GM23338 (cell line): ENCODE measurements around the gene MOV10. TPM values are rescaled to one million over a fixed set of nuclear protein-coding genes. Genes with fewer than 3 reads are reported as not detected.
A peak's percentile ranks its signal among the peaks of the same experiment; 100 is the strongest.

Source experiments
- ATAC-seq: fragments of 200-7000 bp; cut with Tn5 transposase; 3 replicates; pipeline ENCODE4 v1.9.1; 2020
- DNase-seq: peaks from one replicate; pipeline ENCODE4 v3.0.0-alpha.2; 2015; ENCODE audit warnings: low spot score
- H2AFZ ChIP-seq: fragments of 200-600 bp; sonication (generic); 2 replicates; pipeline ENCODE4 v1.8.0; 2016; ENCODE audit warnings: antibody characterized with exemption, mild to moderate bottlenecking, moderate library complexity
- H3F3A ChIP-seq: fragments of 200-600 bp; sonication (generic); replicated peaks from 2 replicates; pipeline ENCODE4 v1.8.0; 2017; ENCODE audit warnings: antibody characterized with exemption, mixed run types, low read depth
- H3K27ac ChIP-seq: fragments of 200-600 bp; sonication (generic); 2 replicates; pipeline ENCODE4 v1.6.1; 2016; ENCODE audit warnings: low read depth
- H3K27me3 ChIP-seq: fragments of 200-600 bp; sonication (generic); 2 replicates; pipeline ENCODE4 v1.8.0; 2016; ENCODE audit warnings: mild to moderate bottlenecking, mixed run types, moderate library complexity; ENCODE audit not compliant: insufficient read depth
- H3K36me3 ChIP-seq: fragments of 200-600 bp; sonication (generic); 2 replicates; pipeline ENCODE4 v1.8.0; 2016; ENCODE audit warnings: mild to moderate bottlenecking; ENCODE audit not compliant: insufficient read depth
- H3K4me1 ChIP-seq: fragments of 200-600 bp; sonication (generic); 2 replicates; pipeline ENCODE4 v1.8.0; 2016; ENCODE audit warnings: mild to moderate bottlenecking, moderate library complexity; ENCODE audit not compliant: insufficient read depth
- H3K4me2 ChIP-seq: fragments of 200-600 bp; sonication (generic); 2 replicates; pipeline ENCODE4 v1.7.1; 2017; ENCODE audit warnings: mixed run types
- H3K4me3 ChIP-seq: fragments of 200-600 bp; sonication (generic); 2 replicates; pipeline ENCODE4 v1.6.1; 2016; ENCODE audit warnings: mixed run types
- H3K79me2 ChIP-seq: fragments of 200-600 bp; sonication (generic); replicated peaks from 2 replicates; pipeline ENCODE4 v1.8.0; 2017; ENCODE audit warnings: mild to moderate bottlenecking; ENCODE audit not compliant: insufficient read depth
- H3K9me2 ChIP-seq: fragments of 200-600 bp; sonication (generic); 2 replicates; pipeline ENCODE4 v1.8.0; 2017; ENCODE audit not compliant: insufficient read depth
- H4K20me1 ChIP-seq: fragments of 200-600 bp; sonication (generic); replicated peaks from 2 replicates; pipeline ENCODE4 v1.8.0; 2017; ENCODE audit warnings: mild to moderate bottlenecking; ENCODE audit not compliant: insufficient read depth
- H3K27ac Mint-ChIP-seq: 2 replicates; pipeline ENCODE4 v1.8.0; 2020; ENCODE audit warnings: inconsistent platforms, mild to moderate bottlenecking, moderate library complexity, mixed read lengths
- H3K27me3 Mint-ChIP-seq: 3 replicates; pipeline ENCODE4 v1.8.0; 2022; ENCODE audit warnings: low read depth, mild to moderate bottlenecking, moderate library complexity, mixed read lengths, inconsistent platforms; ENCODE audit not compliant: insufficient read depth, poor library complexity
- H3K36me3 Mint-ChIP-seq: 3 replicates; pipeline ENCODE4 v1.8.0; 2021; ENCODE audit warnings: low read depth, mild to moderate bottlenecking, inconsistent platforms, moderate library complexity, mixed read lengths
- H3K4me1 Mint-ChIP-seq: 3 replicates; pipeline ENCODE4 v1.8.0; 2020; ENCODE audit warnings: mild to moderate bottlenecking, inconsistent platforms, mixed read lengths
- H3K4me3 Mint-ChIP-seq: 3 replicates; pipeline ENCODE4 v1.8.0; 2021; ENCODE audit warnings: moderate library complexity, mild to moderate bottlenecking, inconsistent platforms, mixed read lengths
- H3K9me3 Mint-ChIP-seq: 3 replicates; pipeline ENCODE4 v1.8.0; 2020; ENCODE audit warnings: moderate library complexity, mild to moderate bottlenecking, inconsistent platforms, mixed read lengths
- CTCF ChIP-seq, 2 experiments: fragments of 200-600 bp in 1 of 2; sonication (generic) in 1 of 2; conservative IDR thresholded peaks; 2 replicates each; pipeline versions ENCODE4 v1.5.1 to v1.6.1; 2016 to 2017; ENCODE audit warnings: antibody characterized with exemption in 2 of 2, low read depth in 2 of 2, mild to moderate bottlenecking in 2 of 2, moderate library complexity in 1 of 2
- NANOG ChIP-seq: IDR thresholded peaks from 2 replicates; pipeline ENCODE4 v1.6.1; 2016; ENCODE audit warnings: antibody characterized with exemption, borderline replicate concordance
- POLR2AphosphoS5 ChIP-seq: IDR thresholded peaks from 2 replicates; pipeline ENCODE4 v1.6.1; 2016; ENCODE audit warnings: antibody characterized with exemption, low read depth
- ZNF114 ChIP-seq: fragments of 250-450 bp; sonication (Bioruptor Pico); IDR thresholded peaks from 2 replicates; pipeline ENCODE4 v1.5.0; 2020; ENCODE audit warnings: mild to moderate bottlenecking, moderate library complexity
- ZNF462 ChIP-seq: fragments of 250-450 bp; sonication (Bioruptor Pico); IDR thresholded peaks from 2 replicates; pipeline ENCODE4 v1.5.0; 2020; ENCODE audit warnings: mild to moderate bottlenecking, moderate library complexity
- polyA plus RNA-seq: library from polyadenylated mRNA; unstranded; fragments of >200 nt; fragmentation: Nextera tagmentation; extraction: Ambion mirVana; gene quantifications from 2 replicates; pipeline ENCODE4 v1.2.1, GENCODE V29; 2016
- total RNA-seq: library from RNA; depleted of rRNA; stranded (reverse); fragments of >200 nt; shearing (Covaris generic); gene quantifications from 2 replicates; pipeline ENCODE4 v1.2.3, GENCODE V29; 2014
- TF ChIP-seq, protein P1 (sequence below): IDR thresholded peaks from 2 replicates; pipeline ENCODE4 v1.6.1; 2016; ENCODE audit warnings: antibody characterized with exemption
- TF ChIP-seq, protein P2 (sequence below): IDR thresholded peaks from one replicate; pipeline ENCODE4 v1.6.1; 2018; ENCODE audit warnings: antibody characterized with exemption; ENCODE audit not compliant: unreplicated experiment

MOV10 gene
- total and polyA plus RNA-seq, 2 experiments from 2014 or later: 53.6 to 77.6 TPM

- H3K9me2 ChIP-seq: no peaks in the 10 kb centered on the region
- H2AFZ ChIP-seq: peak overlapping the region; percentile 98
- no peaks in the 10 kb centered on the region for H3K36me3 ChIP-seq
- H3K4me1 Mint-ChIP-seq: peaks cover 19% of the 10 kb centered on the region
- H3K27ac ChIP-seq: no peak overlapping the region
- no peak overlapping the region for H3K27ac Mint-ChIP-seq
- H3F3A ChIP-seq: 0 out of 2 replicates have a peak, but pooled peaks cover 5% of the 10 kb centered on the region
- peaks cover 6% of the 10 kb centered on the region; the same call in 1 of the 2 replicates for H3K4me1 ChIP-seq
- no peaks in the 10 kb centered on the region; the same call in 2 of the 3 replicates for H3K36me3 Mint-ChIP-seq
- peaks cover 26% of the 10 kb centered on the region for H3K27me3 Mint-ChIP-seq
- peak overlapping the region; percentile 56 for H3K4me3 ChIP-seq
- H3K79me2 ChIP-seq: no peaks in the 10 kb centered on the region
- H3K9me3 Mint-ChIP-seq: no peaks in the 10 kb centered on the region
- peaks cover 53% of the 10 kb centered on the region for H3K27me3 ChIP-seq
- H3K4me3 Mint-ChIP-seq: peak overlapping the region; percentile 69
- ATAC-seq (peak; percentile 69), DNase-seq (peak; percentile 68)
- H4K20me1 ChIP-seq: no peaks in the 10 kb centered on the region
- peak overlapping the region; percentile 77 for H3K4me2 ChIP-seq
- TF ChIP-seq, protein P1, sequence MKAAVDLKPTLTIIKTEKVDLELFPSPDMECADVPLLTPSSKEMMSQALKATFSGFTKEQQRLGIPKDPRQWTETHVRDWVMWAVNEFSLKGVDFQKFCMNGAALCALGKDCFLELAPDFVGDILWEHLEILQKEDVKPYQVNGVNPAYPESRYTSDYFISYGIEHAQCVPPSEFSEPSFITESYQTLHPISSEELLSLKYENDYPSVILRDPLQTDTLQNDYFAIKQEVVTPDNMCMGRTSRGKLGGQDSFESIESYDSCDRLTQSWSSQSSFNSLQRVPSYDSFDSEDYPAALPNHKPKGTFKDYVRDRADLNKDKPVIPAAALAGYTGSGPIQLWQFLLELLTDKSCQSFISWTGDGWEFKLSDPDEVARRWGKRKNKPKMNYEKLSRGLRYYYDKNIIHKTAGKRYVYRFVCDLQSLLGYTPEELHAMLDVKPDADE: peak; percentile 25; the same call in 1 of the 2 replicates
- no peak for TF ChIP-seq POLR2AphosphoS5
These were observed 48.4 kb downstream of the MOV10 start for GRCh38 chr1:112722601-112723510.

DNA sequence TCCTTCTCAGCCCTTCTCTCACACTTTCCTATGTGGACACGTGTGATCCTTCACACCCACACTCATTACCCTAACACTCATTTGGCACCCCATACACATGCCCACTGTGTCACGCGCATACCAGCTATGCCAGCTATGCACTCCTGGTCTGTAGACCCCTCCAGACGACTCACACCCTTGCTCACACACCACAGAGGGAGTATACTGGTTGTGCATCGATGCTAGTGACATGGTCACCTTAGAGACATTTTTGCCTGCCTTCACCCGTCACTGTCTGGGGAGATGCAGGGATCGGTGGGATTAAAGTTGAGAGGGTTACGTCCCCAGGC, 49.0 kb downstream of the MOV10 start:
- no peak for ATAC-seq
- no peaks in the 10 kb centered on the region for H3K36me3 ChIP-seq
- H3K9me2 ChIP-seq: no peaks in the 10 kb centered on the region
- H3K4me2 ChIP-seq: peak overlapping the region; percentile 77
- H3K27me3 ChIP-seq: peaks cover 47% of the 10 kb centered on the region
- no peaks in the 10 kb centered on the region for H3K79me2 ChIP-seq
- H4K20me1 ChIP-seq: no peaks in the 10 kb centered on the region
- H3K4me1 Mint-ChIP-seq: peaks cover 19% of the 10 kb centered on the region
- peak overlapping the region; percentile 98 for H2AFZ ChIP-seq
- peak overlapping the region; percentile 69 for H3K4me3 Mint-ChIP-seq
- no peaks in the 10 kb centered on the region; the same call in 2 of the 3 replicates for H3K36me3 Mint-ChIP-seq
- peak overlapping the region; percentile 56 for H3K4me3 ChIP-seq
- peaks cover 26% of the 10 kb centered on the region for H3K27me3 Mint-ChIP-seq
- H3K9me3 Mint-ChIP-seq: 0 out of 3 replicates have a peak, but pooled peaks cover 2% of the 10 kb centered on the region
- H3K27ac ChIP-seq: no peak overlapping the region
- H3K27ac Mint-ChIP-seq: no peak overlapping the region
- no peak for DNase-seq
- 0 out of 2 replicates have a peak, but pooled peaks cover 5% of the 10 kb centered on the region for H3F3A ChIP-seq
- peaks cover 6% of the 10 kb centered on the region; the same call in 1 of the 2 replicates for H3K4me1 ChIP-seq
- no peak for TF ChIP-seq ZNF114
- no peak for TF ChIP-seq NANOG
- TF ChIP-seq POLR2AphosphoS5: no peak
- TF ChIP-seq, protein P2, sequence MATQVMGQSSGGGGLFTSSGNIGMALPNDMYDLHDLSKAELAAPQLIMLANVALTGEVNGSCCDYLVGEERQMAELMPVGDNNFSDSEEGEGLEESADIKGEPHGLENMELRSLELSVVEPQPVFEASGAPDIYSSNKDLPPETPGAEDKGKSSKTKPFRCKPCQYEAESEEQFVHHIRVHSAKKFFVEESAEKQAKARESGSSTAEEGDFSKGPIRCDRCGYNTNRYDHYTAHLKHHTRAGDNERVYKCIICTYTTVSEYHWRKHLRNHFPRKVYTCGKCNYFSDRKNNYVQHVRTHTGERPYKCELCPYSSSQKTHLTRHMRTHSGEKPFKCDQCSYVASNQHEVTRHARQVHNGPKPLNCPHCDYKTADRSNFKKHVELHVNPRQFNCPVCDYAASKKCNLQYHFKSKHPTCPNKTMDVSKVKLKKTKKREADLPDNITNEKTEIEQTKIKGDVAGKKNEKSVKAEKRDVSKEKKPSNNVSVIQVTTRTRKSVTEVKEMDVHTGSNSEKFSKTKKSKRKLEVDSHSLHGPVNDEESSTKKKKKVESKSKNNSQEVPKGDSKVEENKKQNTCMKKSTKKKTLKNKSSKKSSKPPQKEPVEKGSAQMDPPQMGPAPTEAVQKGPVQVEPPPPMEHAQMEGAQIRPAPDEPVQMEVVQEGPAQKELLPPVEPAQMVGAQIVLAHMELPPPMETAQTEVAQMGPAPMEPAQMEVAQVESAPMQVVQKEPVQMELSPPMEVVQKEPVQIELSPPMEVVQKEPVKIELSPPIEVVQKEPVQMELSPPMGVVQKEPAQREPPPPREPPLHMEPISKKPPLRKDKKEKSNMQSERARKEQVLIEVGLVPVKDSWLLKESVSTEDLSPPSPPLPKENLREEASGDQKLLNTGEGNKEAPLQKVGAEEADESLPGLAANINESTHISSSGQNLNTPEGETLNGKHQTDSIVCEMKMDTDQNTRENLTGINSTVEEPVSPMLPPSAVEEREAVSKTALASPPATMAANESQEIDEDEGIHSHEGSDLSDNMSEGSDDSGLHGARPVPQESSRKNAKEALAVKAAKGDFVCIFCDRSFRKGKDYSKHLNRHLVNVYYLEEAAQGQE: no peak
- no peak for TF ChIP-seq CTCF (conservative IDR thresholded peaks at IDR 0.05; ENCODE audit: low read depth in 2 of 2)
- no peak for TF ChIP-seq ZNF462 (CRISPR knock-in tag)
